Prostate gland (tissue), 2 donors: Measurements from ENCODE around the gene WDR35.
A peak's percentile ranks its signal among the peaks of the same experiment; 100 is the strongest.

Experiments
- CTCF ChIP-seq, 4 experiments: fragments of 200-600 bp in 2 of 4; fragments of 450-650 bp in 2 of 4; sonication (generic) in 2 of 4; IDR thresholded peaks; 1 replicate in 3 of 4; 2 replicates in 1 of 4; pipeline ENCODE4 v1.5.1; 2016 to 2019; ENCODE audit warnings: antibody characterized with exemption in 4 of 4, mild to moderate bottlenecking in 2 of 4, moderate library complexity in 2 of 4
- POLR2A ChIP-seq: fragments of 450-650 bp; IDR thresholded peaks from one replicate; pipeline ENCODE4 v1.6.1; 2016; ENCODE audit warnings: antibody characterized with exemption, mild to moderate bottlenecking
- POLR2AphosphoS5 ChIP-seq: sonication (generic); formaldehyde crosslinking; IDR thresholded peaks from one replicate; pipeline ENCODE4 v1.6.1; 2017; ENCODE audit warnings: antibody characterized with exemption

- TF ChIP-seq CTCF (IDR thresholded peaks at IDR 0.05) (no peak), POLR2A (no peak), POLR2AphosphoS5 (peak; percentile 47)
Observed at GRCh38 chr2:19887510-19887909, 102.4 kb downstream of the WDR35 start.
